ENCODE data around the gene FKBP2. TPM values are rescaled to one million over a fixed set of nuclear protein-coding genes. Genes with fewer than 3 reads are reported as not detected.
A peak's percentile ranks its signal among the peaks of the same experiment; 100 is the strongest.

The FKBP2 gene
- total RNA-seq, 1 experiment from 2014 or later, result 57.2 TPM

DNA sequence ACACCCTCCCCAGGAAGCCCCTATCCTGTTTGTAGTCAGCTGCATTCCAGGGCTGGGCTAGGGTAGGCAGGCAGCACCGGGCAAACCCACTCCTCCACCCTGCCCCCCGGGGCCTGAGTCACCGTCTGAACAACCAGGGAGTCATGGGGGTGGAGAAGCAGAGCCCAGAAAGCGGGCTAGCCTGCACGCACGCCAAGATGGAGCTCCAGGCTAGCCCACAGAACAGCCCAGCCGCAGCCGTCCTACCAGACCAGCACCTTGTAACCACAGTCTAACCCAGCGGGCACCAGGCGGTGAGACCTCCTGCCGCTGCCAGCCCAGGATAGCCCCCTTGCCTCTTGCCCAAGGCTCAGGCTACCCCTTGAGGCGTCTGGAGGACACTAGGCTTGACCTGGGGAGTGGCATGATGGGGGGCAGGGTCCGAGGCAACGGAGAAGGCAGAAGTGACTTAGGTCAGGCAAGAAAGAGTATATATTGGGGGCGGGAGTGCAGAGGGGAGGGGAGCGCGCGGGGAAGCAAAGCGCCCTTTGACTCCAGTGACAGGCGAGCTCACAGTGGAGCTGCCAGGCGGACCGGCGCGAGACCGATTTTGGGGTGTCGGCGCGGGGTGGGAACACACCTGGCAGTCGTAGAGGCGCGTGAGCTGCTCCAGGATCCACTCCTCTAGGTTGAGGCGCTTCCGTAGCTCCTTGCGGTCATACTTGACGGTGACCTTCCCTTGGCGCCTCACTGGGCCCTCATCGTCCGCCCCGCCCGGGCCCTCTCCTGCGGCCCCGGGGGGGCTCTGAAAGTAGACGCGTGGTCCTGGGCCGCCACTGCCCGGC, 5.1 kb downstream of the FKBP2 start:
- CTCF ChIA-PET, result interaction anchor here (0.7 to 2.1 kb wide), 8 partner anchors 20 to 109 kb away, joined by 3 to 11 read pairs (median 5); partner anchors contain the start of genes ESRRA, NUDT22 and TRPT1
- H3K4me3 Mint-ChIP-seq, result peak overlapping the region; percentile 85
- DNase-seq (ENCODE audit: low spot score) (no peak), ATAC-seq (no peak)
- peaks cover 8% of the 10 kb centered on the region for H3K36me3 Mint-ChIP-seq
- H3K9me3 Mint-ChIP-seq, result no peaks in the 10 kb centered on the region
- no peaks in the 10 kb centered on the region for H3K27me3 Mint-ChIP-seq (ENCODE audit: low read depth)
- POLR2A ChIA-PET, result interaction anchor here (0.6 to 1.9 kb wide), 10 partner anchors 17 to 465 kb away, joined by 3 to 7 read pairs (median 4); partner anchors contain the start of genes ESRRA, NUDT22, STIP1 and TRPT1
- TF ChIP-seq, protein P1, sequence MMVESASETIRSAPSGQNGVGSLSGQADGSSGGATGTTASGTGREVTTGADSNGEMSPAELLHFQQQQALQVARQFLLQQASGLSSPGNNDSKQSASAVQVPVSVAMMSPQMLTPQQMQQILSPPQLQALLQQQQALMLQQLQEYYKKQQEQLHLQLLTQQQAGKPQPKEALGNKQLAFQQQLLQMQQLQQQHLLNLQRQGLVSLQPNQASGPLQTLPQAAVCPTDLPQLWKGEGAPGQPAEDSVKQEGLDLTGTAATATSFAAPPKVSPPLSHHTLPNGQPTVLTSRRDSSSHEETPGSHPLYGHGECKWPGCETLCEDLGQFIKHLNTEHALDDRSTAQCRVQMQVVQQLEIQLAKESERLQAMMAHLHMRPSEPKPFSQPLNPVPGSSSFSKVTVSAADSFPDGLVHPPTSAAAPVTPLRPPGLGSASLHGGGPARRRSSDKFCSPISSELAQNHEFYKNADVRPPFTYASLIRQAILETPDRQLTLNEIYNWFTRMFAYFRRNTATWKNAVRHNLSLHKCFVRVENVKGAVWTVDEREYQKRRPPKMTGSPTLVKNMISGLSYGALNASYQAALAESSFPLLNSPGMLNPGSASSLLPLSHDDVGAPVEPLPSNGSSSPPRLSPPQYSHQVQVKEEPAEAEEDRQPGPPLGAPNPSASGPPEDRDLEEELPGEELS (CRISPR knock-in tag; IDR thresholded peaks at IDR 0.05), result 0 out of 2 replicates have a peak, but pooled peaks have one; percentile 25
- TF ChIP-seq ESRRA (CRISPR knock-in tag; IDR thresholded peaks at IDR 0.05; ENCODE audit: borderline replicate concordance), result 0 out of 2 replicates have a peak, but pooled peaks have one; percentile 1
- TF ChIP-seq NR3C1 (CRISPR knock-in tag; conservative IDR thresholded peaks at IDR 0.05; ENCODE audit: low read depth), result no peak
- TF ChIP-seq FOXP1 (CRISPR knock-in tag; IDR thresholded peaks at IDR 0.05; ENCODE audit: borderline replicate concordance), result peak; percentile 36; the same call in 1 of the 2 replicates
- TF ChIP-seq, protein P2, sequence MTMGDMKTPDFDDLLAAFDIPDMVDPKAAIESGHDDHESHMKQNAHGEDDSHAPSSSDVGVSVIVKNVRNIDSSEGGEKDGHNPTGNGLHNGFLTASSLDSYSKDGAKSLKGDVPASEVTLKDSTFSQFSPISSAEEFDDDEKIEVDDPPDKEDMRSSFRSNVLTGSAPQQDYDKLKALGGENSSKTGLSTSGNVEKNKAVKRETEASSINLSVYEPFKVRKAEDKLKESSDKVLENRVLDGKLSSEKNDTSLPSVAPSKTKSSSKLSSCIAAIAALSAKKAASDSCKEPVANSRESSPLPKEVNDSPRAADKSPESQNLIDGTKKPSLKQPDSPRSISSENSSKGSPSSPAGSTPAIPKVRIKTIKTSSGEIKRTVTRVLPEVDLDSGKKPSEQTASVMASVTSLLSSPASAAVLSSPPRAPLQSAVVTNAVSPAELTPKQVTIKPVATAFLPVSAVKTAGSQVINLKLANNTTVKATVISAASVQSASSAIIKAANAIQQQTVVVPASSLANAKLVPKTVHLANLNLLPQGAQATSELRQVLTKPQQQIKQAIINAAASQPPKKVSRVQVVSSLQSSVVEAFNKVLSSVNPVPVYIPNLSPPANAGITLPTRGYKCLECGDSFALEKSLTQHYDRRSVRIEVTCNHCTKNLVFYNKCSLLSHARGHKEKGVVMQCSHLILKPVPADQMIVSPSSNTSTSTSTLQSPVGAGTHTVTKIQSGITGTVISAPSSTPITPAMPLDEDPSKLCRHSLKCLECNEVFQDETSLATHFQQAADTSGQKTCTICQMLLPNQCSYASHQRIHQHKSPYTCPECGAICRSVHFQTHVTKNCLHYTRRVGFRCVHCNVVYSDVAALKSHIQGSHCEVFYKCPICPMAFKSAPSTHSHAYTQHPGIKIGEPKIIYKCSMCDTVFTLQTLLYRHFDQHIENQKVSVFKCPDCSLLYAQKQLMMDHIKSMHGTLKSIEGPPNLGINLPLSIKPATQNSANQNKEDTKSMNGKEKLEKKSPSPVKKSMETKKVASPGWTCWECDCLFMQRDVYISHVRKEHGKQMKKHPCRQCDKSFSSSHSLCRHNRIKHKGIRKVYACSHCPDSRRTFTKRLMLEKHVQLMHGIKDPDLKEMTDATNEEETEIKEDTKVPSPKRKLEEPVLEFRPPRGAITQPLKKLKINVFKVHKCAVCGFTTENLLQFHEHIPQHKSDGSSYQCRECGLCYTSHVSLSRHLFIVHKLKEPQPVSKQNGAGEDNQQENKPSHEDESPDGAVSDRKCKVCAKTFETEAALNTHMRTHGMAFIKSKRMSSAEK (CRISPR knock-in tag; IDR thresholded peaks at IDR 0.05; ENCODE audit: borderline replicate concordance), result no peak
- no peak for TF ChIP-seq ZNF138 (CRISPR knock-in tag; conservative IDR thresholded peaks at IDR 0.05)
- TF ChIP-seq TCF7 (CRISPR knock-in tag; IDR thresholded peaks at IDR 0.05; ENCODE audit: low read depth), result no peak
- 0 out of 2 replicates have a peak, but pooled peaks have one; percentile 40 for TF ChIP-seq GTF2I (CRISPR knock-in tag; conservative IDR thresholded peaks at IDR 0.05)
- TF ChIP-seq, protein P3, sequence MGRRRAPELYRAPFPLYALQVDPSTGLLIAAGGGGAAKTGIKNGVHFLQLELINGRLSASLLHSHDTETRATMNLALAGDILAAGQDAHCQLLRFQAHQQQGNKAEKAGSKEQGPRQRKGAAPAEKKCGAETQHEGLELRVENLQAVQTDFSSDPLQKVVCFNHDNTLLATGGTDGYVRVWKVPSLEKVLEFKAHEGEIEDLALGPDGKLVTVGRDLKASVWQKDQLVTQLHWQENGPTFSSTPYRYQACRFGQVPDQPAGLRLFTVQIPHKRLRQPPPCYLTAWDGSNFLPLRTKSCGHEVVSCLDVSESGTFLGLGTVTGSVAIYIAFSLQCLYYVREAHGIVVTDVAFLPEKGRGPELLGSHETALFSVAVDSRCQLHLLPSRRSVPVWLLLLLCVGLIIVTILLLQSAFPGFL (CRISPR knock-in tag; IDR thresholded peaks at IDR 0.05; ENCODE audit: borderline replicate concordance), result no peak
- TF ChIP-seq, protein P4, sequence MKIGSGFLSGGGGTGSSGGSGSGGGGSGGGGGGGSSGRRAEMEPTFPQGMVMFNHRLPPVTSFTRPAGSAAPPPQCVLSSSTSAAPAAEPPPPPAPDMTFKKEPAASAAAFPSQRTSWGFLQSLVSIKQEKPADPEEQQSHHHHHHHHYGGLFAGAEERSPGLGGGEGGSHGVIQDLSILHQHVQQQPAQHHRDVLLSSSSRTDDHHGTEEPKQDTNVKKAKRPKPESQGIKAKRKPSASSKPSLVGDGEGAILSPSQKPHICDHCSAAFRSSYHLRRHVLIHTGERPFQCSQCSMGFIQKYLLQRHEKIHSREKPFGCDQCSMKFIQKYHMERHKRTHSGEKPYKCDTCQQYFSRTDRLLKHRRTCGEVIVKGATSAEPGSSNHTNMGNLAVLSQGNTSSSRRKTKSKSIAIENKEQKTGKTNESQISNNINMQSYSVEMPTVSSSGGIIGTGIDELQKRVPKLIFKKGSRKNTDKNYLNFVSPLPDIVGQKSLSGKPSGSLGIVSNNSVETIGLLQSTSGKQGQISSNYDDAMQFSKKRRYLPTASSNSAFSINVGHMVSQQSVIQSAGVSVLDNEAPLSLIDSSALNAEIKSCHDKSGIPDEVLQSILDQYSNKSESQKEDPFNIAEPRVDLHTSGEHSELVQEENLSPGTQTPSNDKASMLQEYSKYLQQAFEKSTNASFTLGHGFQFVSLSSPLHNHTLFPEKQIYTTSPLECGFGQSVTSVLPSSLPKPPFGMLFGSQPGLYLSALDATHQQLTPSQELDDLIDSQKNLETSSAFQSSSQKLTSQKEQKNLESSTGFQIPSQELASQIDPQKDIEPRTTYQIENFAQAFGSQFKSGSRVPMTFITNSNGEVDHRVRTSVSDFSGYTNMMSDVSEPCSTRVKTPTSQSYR (CRISPR knock-in tag; IDR thresholded peaks at IDR 0.05), result no peak
- TF ChIP-seq, protein P5, sequence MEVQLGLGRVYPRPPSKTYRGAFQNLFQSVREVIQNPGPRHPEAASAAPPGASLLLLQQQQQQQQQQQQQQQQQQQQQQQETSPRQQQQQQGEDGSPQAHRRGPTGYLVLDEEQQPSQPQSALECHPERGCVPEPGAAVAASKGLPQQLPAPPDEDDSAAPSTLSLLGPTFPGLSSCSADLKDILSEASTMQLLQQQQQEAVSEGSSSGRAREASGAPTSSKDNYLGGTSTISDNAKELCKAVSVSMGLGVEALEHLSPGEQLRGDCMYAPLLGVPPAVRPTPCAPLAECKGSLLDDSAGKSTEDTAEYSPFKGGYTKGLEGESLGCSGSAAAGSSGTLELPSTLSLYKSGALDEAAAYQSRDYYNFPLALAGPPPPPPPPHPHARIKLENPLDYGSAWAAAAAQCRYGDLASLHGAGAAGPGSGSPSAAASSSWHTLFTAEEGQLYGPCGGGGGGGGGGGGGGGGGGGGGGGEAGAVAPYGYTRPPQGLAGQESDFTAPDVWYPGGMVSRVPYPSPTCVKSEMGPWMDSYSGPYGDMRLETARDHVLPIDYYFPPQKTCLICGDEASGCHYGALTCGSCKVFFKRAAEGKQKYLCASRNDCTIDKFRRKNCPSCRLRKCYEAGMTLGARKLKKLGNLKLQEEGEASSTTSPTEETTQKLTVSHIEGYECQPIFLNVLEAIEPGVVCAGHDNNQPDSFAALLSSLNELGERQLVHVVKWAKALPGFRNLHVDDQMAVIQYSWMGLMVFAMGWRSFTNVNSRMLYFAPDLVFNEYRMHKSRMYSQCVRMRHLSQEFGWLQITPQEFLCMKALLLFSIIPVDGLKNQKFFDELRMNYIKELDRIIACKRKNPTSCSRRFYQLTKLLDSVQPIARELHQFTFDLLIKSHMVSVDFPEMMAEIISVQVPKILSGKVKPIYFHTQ (CRISPR knock-in tag; IDR thresholded peaks at IDR 0.05), result no peak
- H3K27ac Mint-ChIP-seq, result peak overlapping the region; percentile 60
- peaks cover 50% of the 10 kb centered on the region for H3K4me1 Mint-ChIP-seq

Measured in WTC11 (cell line).